WTC11 (cell line): Measurements from ENCODE around the gene UNCX. TPM values are rescaled to one million over a fixed set of nuclear protein-coding genes. Genes with fewer than 3 reads are reported as not detected.

Experiments used
- ATAC-seq: fragments of 200-7000 bp; cut with Tn5 transposase; 2 replicates; pipeline ENCODE4 v1.10.0; 2021; ENCODE audit warnings: mild to moderate bottlenecking, moderate library complexity
- CTCF ChIA-PET: fragments of 300-600 bp; sonication (Branson Sonifier 250); formaldehyde crosslinking; loops from one replicate; lab custom pipeline; 2021; ENCODE audit warnings: antibody characterized with exemption; lab: Charles Lee
- POLR2A ChIA-PET: fragments of 350-600 bp; sonication (Branson Sonifier 250); formaldehyde crosslinking; loops from one replicate; lab custom pipeline; 2021; ENCODE audit warnings: antibody characterized with exemption; lab: Charles Lee
- DNase-seq: peaks from one replicate; pipeline ENCODE4 v3.0.0; 2021; ENCODE audit warnings: low spot score
- H3K27ac Mint-ChIP-seq: 2 replicates; pipeline ENCODE4 v1.8.0; 2021; ENCODE audit warnings: mixed read lengths
- H3K27me3 Mint-ChIP-seq: 2 replicates; pipeline ENCODE4 v1.8.0; 2021; ENCODE audit warnings: low read depth, mild to moderate bottlenecking, moderate library complexity, mixed read lengths
- H3K36me3 Mint-ChIP-seq: 2 replicates; pipeline ENCODE4 v1.8.0; 2021; ENCODE audit warnings: mixed read lengths
- H3K4me1 Mint-ChIP-seq: 2 replicates; pipeline ENCODE4 v1.8.0; 2022; ENCODE audit warnings: mixed read lengths
- H3K4me3 Mint-ChIP-seq: 2 replicates; pipeline ENCODE4 v1.8.0; 2021; ENCODE audit warnings: mild to moderate bottlenecking, moderate library complexity, mixed read lengths
- H3K9me3 Mint-ChIP-seq: 2 replicates; pipeline ENCODE4 v1.8.0; 2021; ENCODE audit warnings: mixed read lengths
- AFF4 ChIP-seq: sonication (generic); formaldehyde crosslinking; IDR thresholded peaks from 2 replicates; pipeline ENCODE4 v1.8.1; 2023; ENCODE audit warnings: mild to moderate bottlenecking, missing genetic modification reagents, borderline replicate concordance
- AR ChIP-seq: fragments of 250-450 bp; sonication (Bioruptor Pico); IDR thresholded peaks from 2 replicates; pipeline ENCODE4 v1.9.0; 2021; ENCODE audit warnings: mild to moderate bottlenecking
- EMX1 ChIP-seq: fragments of 250-450 bp; sonication (Bioruptor Pico); IDR thresholded peaks from 2 replicates; pipeline ENCODE4 v1.8.0; 2021; ENCODE audit warnings: mild to moderate bottlenecking
- ETV6 ChIP-seq: sonication (generic); formaldehyde crosslinking; IDR thresholded peaks from 2 replicates; pipeline ENCODE4 v1.8.1; 2022; ENCODE audit warnings: mild to moderate bottlenecking, missing genetic modification reagents
- FOXP1 ChIP-seq: sonication (generic); formaldehyde crosslinking; IDR thresholded peaks from 2 replicates; pipeline ENCODE4 v1.8.0; 2022; ENCODE audit warnings: missing genetic modification reagents, mild to moderate bottlenecking, moderate library complexity, borderline replicate concordance
- JAZF1 ChIP-seq: fragments of 250-450 bp; sonication (Bioruptor Pico); IDR thresholded peaks from 2 replicates; pipeline ENCODE4 v1.9.0; 2021; ENCODE audit warnings: moderate library complexity, mild to moderate bottlenecking, inconsistent platforms
- MLX ChIP-seq: sonication (generic); formaldehyde crosslinking; IDR thresholded peaks from 2 replicates; pipeline ENCODE4 v1.8.1; 2023; ENCODE audit warnings: mild to moderate bottlenecking, missing genetic modification reagents, moderate library complexity
- NR1H2 ChIP-seq: sonication (generic); formaldehyde crosslinking; IDR thresholded peaks from 2 replicates; pipeline ENCODE4 v1.9.0; 2021; ENCODE audit warnings: mild to moderate bottlenecking, moderate library complexity, missing genetic modification reagents
- NR2C2 ChIP-seq: sonication (generic); formaldehyde crosslinking; IDR thresholded peaks from 2 replicates; pipeline ENCODE4 v1.8.0; 2022; ENCODE audit warnings: mild to moderate bottlenecking, missing genetic modification reagents
- RORB ChIP-seq: fragments of 250-450 bp; sonication (Bioruptor Pico); IDR thresholded peaks from 2 replicates; pipeline ENCODE4 v1.9.0; 2021; ENCODE audit warnings: mild to moderate bottlenecking
- TP53 ChIP-seq: sonication (generic); formaldehyde crosslinking; IDR thresholded peaks from 2 replicates; pipeline ENCODE4 v1.8.1; 2023; ENCODE audit warnings: mild to moderate bottlenecking, missing genetic modification reagents
- ZNF671 ChIP-seq: fragments of 250-450 bp; sonication (Bioruptor Pico); IDR thresholded peaks from 2 replicates; pipeline ENCODE4 v1.8.0; 2021; ENCODE audit warnings: mild to moderate bottlenecking
- total RNA-seq: library from RNA; stranded (reverse); gene quantifications from 3 replicates; pipeline ENCODE4 v1.2.3, GENCODE V29; 2021
- TF ChIP-seq, protein P1 (sequence below): sonication (generic); formaldehyde crosslinking; IDR thresholded peaks from 2 replicates; pipeline ENCODE4 v1.8.1; 2022; ENCODE audit warnings: missing genetic modification reagents, borderline replicate concordance
- TF ChIP-seq, protein P2 (sequence below): fragments of 250-450 bp; sonication (Bioruptor Pico); IDR thresholded peaks from 2 replicates; pipeline ENCODE4 v1.8.0; 2021; ENCODE audit warnings: mild to moderate bottlenecking
- TF ChIP-seq, protein P3 (sequence below): sonication (generic); formaldehyde crosslinking; IDR thresholded peaks from 2 replicates; pipeline ENCODE4 v1.8.0; 2023; ENCODE audit warnings: missing genetic modification reagents, mild to moderate bottlenecking, borderline replicate concordance

UNCX gene
- total RNA-seq, 1 experiment from 2014 or later: not detected

- CTCF ChIA-PET: interaction anchor here (1.0 to 1.4 kb wide), 4 partner anchors 15 to 124 kb away, joined by 3 to 4 read pairs (median 4); no protein-coding TSS in a partner anchor
- no peak for ATAC-seq
- peaks cover 31% of the 10 kb centered on the region for H3K4me1 Mint-ChIP-seq
- H3K27ac Mint-ChIP-seq: no peak overlapping the region
- H3K9me3 Mint-ChIP-seq: no peaks in the 10 kb centered on the region
- H3K4me3 Mint-ChIP-seq: no peak overlapping the region
- DNase-seq: no peak
- TF ChIP-seq EMX1 (CRISPR knock-in tag) (no peak), NR2C2 (CRISPR knock-in tag) (no peak), NR1H2 (CRISPR knock-in tag) (no peak)
- TF ChIP-seq, protein P1, sequence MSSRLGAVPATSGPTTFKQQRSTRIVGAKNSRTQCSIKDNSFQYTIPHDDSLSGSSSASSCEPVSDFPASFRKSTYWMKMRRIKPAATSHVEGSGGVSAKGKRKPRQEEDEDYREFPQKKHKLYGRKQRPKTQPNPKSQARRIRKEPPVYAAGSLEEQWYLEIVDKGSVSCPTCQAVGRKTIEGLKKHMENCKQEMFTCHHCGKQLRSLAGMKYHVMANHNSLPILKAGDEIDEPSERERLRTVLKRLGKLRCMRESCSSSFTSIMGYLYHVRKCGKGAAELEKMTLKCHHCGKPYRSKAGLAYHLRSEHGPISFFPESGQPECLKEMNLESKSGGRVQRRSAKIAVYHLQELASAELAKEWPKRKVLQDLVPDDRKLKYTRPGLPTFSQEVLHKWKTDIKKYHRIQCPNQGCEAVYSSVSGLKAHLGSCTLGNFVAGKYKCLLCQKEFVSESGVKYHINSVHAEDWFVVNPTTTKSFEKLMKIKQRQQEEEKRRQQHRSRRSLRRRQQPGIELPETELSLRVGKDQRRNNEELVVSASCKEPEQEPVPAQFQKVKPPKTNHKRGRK (CRISPR knock-in tag): no peak
- TF ChIP-seq, protein P2, sequence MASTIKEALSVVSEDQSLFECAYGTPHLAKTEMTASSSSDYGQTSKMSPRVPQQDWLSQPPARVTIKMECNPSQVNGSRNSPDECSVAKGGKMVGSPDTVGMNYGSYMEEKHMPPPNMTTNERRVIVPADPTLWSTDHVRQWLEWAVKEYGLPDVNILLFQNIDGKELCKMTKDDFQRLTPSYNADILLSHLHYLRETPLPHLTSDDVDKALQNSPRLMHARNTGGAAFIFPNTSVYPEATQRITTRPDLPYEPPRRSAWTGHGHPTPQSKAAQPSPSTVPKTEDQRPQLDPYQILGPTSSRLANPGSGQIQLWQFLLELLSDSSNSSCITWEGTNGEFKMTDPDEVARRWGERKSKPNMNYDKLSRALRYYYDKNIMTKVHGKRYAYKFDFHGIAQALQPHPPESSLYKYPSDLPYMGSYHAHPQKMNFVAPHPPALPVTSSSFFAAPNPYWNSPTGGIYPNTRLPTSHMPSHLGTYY (CRISPR knock-in tag): no peak
- H3K27me3 Mint-ChIP-seq: peaks cover 95% of the 10 kb centered on the region
- POLR2A ChIA-PET: interaction anchor here (1.1 kb wide), 1 partner anchor 18 kb away, joined by 3 read pairs; no protein-coding TSS in a partner anchor
- 0 out of 2 replicates have a peak, but pooled peaks cover 3% of the 10 kb centered on the region for H3K36me3 Mint-ChIP-seq
Observed at GRCh38 chr7:1244700-1245523, 12.2 kb downstream of the UNCX start.

DNA sequence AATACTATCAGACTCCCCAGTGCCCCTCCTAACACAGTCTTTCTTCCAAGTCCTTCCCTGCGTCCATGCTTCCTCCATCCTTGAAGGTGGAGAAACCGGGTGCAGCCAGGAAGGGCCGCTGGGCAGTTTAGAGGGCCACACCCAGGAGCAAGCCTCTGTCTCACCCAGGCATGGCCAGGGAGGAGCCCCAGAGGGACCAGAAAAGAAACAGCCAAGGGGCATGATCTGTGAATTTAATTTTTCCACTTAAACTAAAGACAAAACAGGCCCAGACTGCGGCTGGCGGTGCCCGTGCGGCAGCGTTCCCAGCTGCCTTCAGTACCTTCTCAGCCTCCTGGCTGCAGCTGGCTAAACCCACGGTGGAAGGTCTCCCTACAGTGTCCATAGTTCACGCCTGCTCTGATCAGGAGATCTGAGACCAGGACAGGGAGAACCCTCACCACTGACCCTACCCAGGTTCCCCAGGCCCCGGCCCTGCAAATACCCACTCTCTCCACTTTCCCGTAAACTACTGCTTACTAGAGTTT, 12.9 kb downstream of the UNCX start:
- ChIA-PET POLR2A (interaction anchor here (1.1 kb wide), 1 partner anchor 19 kb away, joined by 3 read pairs; no protein-coding TSS in a partner anchor), CTCF (interaction anchor here (1.2 to 1.4 kb wide), 3 partner anchors 17 to 123 kb away, joined by 3 to 4 read pairs (median 3); no protein-coding TSS in a partner anchor)
- Mint-ChIP-seq H3K27me3 (peaks cover 95% of the 10 kb centered on the region), H3K4me1 (peaks cover 30% of the 10 kb centered on the region), H3K36me3 (0 out of 2 replicates have a peak, but pooled peaks cover 3% of the 10 kb centered on the region), H3K27ac (no peak overlapping the region), H3K4me3 (no peak overlapping the region), H3K9me3 (no peaks in the 10 kb centered on the region)
- ATAC-seq (no peak), DNase-seq (no peak)
- TF ChIP-seq, protein P3, sequence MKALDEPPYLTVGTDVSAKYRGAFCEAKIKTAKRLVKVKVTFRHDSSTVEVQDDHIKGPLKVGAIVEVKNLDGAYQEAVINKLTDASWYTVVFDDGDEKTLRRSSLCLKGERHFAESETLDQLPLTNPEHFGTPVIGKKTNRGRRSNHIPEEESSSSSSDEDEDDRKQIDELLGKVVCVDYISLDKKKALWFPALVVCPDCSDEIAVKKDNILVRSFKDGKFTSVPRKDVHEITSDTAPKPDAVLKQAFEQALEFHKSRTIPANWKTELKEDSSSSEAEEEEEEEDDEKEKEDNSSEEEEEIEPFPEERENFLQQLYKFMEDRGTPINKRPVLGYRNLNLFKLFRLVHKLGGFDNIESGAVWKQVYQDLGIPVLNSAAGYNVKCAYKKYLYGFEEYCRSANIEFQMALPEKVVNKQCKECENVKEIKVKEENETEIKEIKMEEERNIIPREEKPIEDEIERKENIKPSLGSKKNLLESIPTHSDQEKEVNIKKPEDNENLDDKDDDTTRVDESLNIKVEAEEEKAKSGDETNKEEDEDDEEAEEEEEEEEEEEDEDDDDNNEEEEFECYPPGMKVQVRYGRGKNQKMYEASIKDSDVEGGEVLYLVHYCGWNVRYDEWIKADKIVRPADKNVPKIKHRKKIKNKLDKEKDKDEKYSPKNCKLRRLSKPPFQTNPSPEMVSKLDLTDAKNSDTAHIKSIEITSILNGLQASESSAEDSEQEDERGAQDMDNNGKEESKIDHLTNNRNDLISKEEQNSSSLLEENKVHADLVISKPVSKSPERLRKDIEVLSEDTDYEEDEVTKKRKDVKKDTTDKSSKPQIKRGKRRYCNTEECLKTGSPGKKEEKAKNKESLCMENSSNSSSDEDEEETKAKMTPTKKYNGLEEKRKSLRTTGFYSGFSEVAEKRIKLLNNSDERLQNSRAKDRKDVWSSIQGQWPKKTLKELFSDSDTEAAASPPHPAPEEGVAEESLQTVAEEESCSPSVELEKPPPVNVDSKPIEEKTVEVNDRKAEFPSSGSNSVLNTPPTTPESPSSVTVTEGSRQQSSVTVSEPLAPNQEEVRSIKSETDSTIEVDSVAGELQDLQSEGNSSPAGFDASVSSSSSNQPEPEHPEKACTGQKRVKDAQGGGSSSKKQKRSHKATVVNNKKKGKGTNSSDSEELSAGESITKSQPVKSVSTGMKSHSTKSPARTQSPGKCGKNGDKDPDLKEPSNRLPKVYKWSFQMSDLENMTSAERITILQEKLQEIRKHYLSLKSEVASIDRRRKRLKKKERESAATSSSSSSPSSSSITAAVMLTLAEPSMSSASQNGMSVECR (CRISPR knock-in tag): no peak
- no peak for TF ChIP-seq FOXP1 (CRISPR knock-in tag)
- no peak for TF ChIP-seq AFF4 (CRISPR knock-in tag)
- TF ChIP-seq AR: no peak
- no peak for TF ChIP-seq ZNF671 (CRISPR knock-in tag)
- TF ChIP-seq, protein P1 (CRISPR knock-in tag): no peak
- no peak for TF ChIP-seq MLX
- TF ChIP-seq TP53 (CRISPR knock-in tag): no peak
- TF ChIP-seq RORB (CRISPR knock-in tag): no peak
- TF ChIP-seq ETV6 (CRISPR knock-in tag): no peak
- TF ChIP-seq JAZF1: no peak
